Activated gamma-delta T cell treated with Interleukin-2 at 50 U/mL for 16 hours (primary cell): ENCODE data around the gene PARN.

Experiments used
- DNase-seq: peaks from one replicate; pipeline ENCODE4 v3.0.0-alpha.2; 2020

PARN gene

DNA sequence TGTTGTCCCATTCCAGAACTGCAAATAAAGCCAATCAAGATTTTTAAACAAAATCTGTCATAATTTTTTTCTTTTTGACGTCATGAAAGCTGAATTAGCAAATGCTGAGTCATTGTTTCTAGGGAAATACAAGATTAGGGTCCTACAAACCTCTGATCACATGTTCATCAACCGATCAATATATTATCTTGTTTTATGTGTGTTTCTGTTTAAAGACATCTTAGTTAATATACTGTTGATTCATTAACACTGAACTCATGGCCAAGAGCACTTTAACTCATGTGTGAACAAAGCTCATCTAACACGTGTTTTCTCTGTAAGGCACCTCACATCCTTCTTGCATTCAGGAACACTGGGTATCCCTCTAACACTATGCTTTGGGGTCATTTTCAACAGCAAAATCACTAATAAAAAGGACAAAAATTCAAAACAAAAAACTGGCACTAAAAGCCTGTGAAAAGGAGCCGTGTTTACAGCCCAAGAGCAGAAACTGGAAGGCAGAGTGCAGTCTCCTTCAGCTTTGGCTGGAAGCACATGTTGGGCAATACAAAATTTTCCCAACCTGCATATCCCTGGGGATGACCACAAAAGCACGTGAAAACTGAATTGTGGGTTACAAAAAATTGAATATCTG lies 102.5 kb downstream of the PARN start:
- DNase-seq, result no peak

DNA sequence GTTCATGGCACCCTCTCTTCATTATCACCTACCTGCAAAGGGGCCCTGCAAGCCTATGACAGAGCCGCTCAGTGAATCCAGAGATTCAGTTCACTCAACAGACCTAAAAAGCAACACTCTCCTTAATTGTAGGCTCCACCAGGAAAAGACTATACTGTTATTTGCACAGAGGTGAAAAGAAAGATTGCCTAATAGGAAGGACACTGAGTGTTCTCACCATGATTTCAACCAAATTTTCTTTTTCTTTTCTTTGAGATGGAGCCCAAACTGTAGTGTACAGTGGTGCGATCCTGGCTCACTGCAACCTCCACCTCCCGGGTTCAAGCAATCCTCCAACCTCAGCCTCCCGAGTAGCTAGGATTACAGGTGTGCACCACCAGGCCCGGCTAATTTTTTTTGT lies 104.5 kb downstream of the PARN start:
- DNase-seq, result no peak

DNA sequence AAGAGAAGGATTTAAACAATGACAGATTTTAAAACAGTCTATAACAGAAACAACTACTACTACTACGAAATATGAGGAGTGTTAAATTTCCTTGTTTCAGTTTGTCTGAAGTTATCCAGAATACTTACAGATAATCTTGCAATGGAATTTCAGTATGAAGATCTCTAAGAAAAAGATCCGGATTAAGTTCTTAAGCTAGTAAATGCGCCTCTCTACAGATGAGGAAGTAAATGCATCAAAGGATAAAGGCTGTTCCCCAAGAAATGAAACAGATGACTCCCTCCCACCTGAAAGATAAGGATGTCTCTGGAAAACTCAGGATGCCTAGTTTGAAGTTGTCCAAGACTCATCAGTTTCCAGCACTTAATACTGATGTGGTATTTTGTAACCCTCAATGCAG lies 105.1 kb downstream of the PARN start:
- no peak for DNase-seq

DNA sequence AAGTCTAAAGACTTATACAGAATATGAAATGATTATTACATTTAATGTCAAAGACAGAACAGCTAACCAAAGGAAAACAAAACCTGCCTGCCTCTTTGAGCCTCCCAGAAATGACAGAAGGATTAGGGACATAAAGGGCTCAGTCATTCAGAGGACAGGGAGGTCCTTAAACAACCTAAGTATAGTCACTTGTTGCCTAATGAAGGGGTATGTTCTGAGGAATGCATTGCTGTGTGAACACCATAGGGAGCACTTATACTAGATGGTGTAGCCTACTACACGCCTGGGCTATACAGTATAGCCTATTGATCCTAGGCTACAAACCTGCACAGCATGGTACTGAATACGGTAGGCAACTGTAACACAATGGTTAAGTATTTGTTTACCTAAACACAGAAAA lies 106.4 kb downstream of the PARN start:
- DNase-seq, result no peak

DNA sequence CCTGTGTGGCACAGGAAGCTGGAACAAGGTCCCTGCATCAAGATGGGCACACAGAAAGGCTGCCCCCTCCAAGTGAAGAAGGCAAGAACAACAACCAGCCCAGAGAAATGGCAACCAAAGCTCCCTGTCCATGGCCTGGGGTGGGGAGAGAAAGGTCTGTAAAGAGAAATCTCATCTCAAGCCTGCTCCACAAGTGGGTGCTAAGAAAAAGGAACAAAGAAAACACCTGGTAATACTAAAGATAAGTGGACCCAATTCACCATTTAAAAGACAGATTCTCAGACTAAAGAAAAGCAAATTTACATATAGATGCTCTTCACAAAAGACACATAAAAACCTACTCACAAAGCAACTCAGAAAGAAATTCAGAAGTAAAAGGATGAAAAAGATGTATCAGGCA lies 107.4 kb downstream of the PARN start:
- DNase-seq, result no peak

DNA sequence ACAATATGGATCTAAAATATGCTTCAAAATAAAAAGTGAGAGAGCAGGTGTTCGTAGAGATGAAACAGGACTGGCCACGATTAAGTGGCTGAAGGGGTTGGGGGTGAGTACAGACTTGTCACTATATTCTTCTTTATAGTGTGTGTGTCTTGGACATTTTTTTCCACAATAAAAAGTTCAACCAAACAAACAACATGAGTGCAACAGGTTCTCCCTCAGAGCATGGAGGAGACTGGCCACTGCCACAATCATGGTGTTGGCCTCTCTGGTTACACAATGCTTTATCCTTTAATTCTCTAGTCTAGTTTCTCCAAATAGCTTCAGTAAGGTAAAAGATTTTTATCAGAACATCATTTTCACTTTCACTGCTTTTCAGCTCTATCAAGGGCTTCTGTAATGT lies 109.3 kb downstream of the PARN start:
- no peak for DNase-seq

DNA sequence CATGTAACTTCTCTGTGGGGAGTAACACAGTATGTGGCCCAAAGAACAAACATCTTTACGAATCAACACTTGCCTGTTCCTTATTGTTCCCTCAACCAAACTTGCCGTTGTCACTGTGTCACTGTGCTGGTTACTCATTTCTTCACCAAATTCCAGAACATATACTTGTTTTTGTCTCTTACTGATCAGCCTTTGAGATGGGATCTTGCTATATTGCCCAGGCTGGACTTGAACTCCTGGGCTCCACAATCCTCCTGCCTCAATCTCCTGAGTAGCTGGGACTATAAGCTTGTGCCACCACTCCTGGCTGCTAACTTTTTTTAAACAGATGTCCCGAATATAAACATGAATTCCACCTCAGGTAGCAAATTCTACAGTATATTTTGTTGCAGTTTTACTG lies 115.1 kb downstream of the PARN start:
- no peak for DNase-seq

DNA sequence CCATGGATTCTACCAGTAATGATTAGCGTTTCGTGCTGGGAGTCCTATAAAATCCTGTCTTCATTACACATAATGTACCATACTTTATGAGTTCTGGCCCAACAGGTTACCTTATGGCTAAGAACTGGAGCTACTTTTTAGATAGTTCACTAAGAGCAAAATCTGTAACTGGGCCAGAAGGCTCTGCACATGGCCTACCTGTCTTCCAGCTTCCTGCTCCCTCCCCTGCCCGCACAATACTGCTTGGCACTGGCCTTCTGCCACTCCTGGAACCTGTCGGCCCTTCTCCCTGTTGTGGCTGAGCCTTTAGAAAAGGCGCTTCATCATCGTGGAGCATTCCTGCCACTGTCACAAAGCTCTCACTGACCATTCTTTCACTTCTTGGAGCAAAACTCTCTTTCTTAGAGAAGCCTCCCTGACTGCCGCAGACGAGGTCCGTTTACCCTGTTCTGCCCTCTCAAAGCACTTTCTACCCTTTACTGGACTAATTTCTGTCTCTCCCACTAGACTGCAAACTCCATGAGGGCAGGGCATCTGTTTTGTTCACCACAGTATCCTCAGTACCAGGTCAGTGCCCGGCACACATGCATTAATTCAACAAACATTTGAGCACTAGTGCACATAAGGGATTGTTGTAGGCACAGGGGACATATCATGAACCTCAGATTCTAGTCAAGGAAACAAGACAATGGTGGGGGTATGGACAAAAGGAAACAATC lies 116.5 kb downstream of the PARN start:
- DNase-seq, result no peak

DNA sequence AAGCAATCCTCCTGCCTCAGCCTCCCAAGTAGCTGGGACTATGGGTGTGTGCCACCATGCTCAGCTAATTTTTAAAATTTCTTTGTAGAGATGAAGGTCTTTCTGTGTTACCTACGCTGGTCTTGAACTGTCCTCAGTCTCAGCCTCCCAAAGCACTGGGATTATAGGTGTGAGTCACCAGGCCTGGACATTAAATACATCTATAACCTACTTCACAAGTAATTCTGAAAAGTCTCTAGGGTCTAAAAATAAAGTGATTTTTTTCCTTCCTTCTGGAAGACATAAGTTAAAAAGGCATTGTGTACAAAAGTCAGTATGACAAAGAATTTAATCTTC lies 118.3 kb downstream of the PARN start:
- DNase-seq, result no peak

DNA sequence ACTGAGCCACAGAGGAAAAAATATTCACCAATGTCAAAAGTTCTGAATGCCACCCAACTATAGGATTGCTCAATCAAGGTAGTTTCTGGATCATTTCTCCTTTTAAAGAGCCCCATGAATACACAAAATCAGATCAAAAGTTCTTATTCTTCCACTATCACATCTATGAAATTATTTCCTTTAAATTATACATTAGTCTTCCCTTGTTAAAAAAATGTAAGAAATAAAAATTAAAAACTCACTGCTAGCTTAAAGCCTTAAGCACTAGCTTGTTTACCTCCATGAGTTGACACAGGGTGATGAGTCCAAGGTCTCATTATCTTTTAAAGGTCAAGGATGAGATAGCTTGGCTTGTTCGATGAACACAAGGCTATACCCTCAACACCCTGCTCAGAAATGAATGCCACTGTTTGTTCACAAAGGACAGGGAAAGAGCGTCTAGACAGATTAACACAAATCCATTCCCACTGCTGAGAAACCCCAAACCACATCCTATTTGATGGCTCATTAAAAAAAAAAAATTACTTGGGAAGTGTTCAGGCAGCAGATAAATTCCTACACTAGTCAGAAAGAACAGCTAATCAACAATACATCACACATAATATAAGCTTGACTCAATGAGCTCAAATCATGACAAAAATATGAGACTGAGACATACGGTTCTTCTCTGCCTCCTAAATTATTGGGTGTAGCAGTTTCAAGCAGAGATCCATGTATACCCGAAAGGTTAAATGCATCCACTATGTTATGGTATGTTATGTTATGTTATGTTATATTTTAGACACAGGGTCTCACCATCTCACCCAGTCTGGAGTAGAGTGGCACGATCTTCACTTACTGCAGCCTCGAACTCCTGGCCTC lies 118.9 kb downstream of the PARN start:
- no peak for DNase-seq

DNA sequence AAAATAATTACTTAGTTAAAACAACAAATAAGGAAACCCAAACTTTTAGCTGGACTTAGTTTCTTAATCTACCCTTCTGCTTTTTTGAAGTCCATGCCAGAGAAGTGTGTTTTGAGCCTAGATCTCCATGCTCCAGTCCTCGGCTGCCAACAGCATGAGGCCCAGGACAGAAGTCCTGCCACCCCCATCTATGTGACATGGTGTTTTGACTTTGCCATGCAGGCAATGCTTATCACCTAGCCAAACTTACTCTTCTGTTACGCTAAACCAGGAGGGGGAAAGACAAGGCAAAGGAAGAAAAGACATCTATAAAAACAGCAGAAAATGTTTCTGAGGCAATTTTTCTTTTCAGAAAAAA lies 119.5 kb downstream of the PARN start:
- no peak for DNase-seq

DNA sequence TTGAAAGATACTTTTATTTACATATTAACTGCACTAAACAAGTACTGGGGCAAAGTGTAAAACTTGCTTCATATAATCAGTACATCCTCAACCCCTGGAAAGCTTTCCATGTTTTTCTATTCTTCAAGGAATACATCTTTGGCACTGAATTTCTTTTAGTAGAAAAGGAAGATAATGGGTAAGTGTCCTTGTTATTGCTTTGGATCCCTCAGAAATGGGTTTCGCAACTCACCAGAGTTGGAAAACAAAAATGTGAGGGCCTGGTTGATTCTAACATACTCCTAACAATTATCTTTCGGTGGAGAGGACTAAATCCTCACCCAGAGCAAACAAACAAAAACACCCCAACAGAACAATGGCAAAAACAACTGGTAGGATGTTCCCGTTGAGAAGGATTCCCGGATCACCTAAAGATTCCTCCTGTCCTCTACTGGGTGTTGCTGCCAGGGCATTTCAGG lies 120.4 kb downstream of the PARN start:
- DNase-seq, result no peak

DNA sequence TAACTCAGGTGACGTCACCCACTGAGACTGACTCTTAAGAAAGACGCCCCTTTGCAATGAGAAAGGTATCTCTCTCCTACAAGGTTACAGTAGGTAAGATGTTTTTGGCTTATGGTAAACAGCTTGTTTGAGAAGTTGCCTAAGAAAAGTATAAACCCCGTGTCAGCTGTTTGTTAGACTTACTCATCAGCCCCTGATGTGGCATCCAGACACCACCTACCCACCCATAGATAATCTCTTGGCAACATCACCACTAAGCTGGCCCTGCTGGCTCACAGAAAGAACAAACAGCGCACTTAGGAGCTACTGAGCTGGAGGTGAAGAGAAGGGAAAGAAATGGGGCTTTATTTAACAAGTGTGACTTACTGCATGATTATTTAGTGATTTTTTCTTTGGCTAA lies 121.0 kb downstream of the PARN start:
- DNase-seq, result no peak

DNA sequence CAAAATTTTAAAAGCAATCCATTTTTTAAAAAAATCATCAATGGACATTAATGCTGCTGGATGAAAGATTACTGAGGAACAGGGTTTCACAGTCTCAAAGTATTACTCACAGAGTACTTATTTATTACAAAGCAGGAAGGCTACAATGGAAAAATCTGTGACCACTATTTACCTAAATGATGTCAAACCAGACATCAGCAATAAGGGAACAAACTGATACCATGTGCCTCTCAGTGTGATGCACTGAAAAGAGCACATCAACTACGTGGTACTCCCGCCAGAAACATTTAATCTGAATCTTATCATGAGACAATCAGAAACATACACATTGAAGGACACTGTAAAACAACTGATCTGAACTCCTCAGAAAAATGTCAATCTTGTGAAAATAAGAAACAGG lies 124.2 kb downstream of the PARN start:
- no peak for DNase-seq

DNA sequence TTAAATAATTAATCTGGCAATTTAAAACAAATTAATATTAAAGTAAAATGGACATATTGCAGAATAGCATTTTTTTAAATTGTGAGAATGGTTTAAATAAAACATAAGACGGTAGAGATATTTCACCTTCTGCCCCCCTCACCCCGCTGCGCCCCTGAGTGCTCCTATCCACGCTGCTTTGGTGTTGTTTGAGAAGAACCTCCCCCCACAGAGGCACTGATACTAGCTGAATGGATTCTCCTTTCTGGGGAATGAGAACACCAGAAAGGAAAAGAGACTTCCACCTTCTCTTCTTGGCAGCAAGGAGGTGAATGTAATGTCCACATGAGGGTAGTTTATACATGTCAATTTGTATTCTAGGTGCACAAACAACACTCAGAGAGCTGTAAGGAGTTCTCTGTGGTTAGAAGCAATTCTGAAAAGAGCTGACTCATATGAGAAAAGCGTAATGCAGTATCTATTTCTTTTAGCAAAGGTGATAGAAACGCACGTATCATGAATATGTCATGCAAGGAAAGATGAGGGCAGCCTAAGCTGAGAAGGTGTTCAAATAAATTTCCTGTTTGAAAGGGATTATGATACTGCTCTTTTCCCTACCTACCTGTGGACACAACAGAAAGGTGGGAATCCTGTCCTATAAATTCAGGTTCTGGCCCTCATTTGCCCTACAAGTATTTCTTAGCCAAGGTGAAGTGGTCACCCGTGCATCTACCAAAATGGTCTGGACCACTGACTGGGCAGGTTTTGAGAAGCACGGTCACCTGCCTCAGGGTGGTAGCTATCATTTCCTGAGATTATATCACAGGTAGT lies 126.9 kb downstream of the PARN start:
- no peak for DNase-seq

DNA sequence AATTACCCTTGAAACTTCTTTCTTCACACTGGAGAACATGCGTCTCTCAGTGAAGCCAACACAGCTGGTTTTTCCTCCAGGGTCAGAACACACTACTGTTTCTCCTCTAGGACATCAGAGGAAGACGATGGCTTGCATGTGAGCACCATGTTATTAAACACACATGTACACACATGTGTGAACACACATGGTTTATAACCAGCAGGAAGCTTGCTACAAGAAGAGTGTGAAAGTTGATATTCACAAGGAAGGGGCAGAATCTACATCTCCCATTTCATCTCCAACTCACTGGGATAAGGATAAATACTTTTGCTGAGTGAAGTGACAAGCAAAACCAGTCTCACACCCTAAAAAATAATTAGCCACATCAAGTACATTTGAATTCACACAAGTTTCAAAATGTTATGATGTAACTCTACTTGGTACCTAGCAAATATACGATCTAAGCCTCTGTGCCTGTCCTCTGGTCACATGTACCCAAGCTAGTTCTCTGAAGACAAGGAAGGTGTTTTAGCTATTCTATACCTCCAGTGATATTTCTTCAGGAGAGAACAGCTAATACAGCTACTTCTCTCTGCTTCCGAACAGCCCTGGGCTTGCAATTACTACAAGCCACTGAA lies 127.7 kb downstream of the PARN start:
- no peak for DNase-seq

DNA sequence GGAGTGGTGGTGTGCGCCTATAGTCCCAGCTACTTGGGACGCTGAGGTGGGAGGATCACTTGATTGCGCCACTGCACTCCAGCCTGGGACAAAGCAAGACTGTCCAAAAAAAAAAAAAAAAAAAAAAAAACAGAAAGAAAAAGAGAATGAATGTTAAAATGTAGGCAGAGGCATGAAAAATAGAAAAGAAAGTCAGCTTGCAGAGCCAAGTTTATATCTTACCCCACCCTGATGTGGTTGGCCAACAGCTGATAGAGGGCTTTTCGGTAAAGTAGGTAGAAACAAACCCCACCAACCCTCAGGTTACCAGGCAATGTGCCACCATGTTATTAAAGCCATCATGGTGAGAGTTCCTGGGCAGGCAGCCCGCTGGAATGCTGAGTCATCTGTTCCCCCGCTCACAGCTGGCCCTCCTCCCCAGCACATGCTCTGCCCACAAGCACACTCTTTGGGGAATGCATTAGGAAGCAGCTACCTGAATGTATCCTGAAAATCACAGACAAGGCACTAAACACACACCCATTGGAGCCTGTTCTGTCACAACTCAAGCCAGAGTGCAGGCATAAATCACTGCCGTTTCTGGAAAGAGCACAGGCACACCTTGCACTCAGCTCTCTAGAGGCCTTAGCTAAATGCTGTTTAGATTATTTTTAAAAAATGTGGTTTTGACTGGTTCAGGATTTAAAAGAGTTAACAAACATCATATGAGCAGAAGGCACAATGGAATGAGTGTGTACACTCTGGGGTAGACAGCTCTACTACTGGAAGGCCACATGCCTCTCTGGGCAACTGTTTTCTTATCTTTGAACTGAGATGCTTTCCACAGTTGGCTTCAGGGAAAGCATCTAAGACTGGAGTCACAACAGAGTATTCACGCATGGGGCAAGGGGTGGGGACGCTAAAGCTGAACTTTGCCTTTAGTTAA lies 128.5 kb downstream of the PARN start:
- DNase-seq, result no peak

DNA sequence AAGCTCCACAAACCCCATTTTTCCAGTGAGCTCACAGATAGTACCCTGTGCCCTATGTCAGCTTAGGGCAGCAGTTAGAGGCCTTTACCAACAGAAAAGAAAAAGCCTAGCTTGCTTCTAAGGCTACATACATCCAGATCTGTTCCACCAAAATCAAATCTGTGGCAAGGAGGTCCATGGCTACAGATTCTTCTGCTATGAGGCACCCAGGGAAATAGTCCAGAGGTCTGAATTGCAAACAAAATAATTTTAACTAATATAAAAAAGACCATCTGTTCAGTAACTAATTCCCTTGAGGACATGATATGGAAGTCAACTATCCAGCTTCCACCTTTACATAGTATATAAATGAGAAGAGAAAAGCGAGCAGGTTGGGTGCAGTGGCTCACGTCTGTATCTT lies 129.3 kb downstream of the PARN start:
- no peak for DNase-seq

DNA sequence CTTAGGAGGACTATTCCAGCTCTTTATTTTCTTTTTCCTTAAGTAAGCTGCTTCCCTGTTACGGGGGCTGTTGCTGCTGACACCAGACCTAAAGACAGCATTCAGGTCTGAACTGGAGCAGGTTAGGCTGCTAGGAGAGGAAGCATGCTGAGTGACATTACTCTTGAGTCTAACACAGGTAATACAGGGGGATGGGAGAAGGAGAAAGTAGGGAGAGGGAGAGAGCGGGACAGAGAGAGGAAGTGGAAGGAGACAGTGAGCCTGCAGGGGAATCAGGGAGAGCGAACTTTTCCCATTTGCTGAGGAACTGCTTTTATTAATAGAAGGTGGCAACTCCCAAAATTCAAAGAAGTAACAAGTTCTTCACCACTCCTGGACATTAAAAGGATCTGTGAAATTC lies 130.9 kb downstream of the PARN start:
- no peak for DNase-seq

DNA sequence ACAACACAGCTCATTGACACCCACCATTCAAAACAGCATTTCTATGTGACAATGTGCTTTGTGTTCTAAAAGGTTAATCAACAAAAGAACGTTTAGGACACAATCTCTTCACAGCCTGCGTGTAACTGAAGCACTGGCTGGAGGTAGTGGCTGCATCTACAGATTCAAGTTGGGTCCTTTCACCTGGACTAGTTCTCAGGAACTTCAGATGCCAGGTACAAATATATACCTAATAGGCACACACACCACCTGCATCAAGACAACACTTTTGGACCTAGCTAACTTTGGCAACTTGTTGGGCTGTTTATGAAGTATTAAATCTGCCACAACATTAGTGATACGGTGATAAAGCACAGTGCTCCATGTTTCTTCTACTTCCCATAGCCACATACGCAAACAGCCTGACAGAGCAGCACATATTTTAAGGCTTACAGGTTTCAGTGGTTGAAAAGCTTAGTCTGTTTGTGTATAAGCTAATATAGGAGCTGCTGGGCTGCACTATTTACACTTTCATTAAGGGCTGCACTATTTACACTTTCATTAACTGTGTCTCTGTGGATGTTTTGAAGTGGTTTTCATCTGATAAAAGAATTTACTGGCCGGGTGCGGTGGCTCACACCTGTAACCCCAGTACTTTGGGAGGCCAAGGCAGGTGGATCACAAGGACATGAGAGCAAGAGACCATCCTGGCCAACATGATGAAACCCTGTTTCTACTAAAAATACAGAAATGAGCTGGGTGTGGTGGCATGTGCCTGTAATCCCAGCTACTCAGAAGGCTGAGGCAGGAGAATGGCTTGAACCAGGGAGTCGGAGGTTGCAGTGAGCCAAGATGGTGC lies 132.6 kb downstream of the PARN start:
- no peak for DNase-seq

DNA sequence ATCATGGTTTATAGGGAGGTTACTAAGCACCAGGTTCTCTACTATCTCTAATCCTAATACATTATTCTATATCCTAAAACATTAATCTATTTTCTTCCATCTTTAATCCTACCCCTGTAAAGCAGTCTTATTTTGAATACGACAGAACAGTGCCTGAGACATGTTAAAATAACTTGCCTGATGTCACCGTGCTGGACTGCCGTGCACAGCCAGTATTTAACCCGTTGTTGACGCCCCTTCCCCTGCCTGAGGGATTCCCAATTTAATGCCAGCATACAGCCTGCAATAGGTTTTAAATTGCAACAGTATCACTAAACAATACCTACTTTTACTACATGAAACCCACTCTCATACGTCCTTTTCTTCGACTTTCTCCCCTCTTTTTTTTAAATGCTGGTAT lies 133.3 kb downstream of the PARN start:
- DNase-seq, result no peak
